GDM1 (cell line): ENCODE measurements around the gene MYO10.
"Not testable (repeated sequence)": the region's sequence is repeated elsewhere in the genome, so short reads cannot be mapped to it uniquely, and the experiment has no call there.

ENCODE experiments used
- DNase-seq: peaks from one replicate; lab custom pipeline; 2025; lab: John Stamatoyannopoulos, UW

Gene MYO10

DNA sequence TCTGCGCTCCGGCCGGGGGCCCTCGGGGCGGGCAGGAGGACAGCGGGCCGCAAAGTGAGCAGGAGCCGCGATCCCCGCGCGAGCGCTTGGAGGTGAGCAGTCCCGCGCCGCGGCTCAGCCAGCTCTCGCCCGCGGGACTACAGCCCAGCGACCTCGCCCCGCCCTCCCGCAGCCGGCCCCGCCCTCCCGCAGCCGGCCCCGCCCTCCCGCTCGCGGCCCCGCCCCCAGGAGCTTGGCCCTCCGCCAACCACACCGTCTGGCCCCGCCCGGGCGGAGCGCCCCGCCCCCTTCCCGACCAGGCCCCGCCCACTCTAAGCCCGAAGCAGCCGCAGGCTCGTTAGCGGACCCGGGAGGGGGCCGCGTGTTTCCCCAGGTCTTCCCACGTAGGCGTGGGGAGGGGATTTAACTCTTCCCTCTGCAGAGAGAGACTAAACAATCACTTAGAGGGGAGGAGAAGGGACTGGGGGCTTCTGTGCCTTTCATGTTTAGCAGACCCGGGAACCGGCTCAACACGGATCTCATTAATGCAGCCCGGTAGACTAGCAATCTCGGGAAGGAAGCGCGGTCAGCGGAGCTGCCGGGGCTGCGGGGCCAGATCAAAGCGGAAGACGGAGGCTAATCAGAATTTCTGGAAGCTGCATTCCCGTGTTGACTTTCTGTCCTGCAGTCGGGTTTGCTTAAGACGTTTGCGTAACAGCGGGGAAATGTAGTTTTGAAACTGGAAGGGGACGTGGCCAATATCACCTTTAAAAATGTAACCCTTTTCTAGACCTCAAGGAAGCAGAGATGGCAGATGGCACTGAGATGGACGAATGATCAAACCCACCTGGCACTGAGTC lies at the start of gene MYO10:
MYO10 (minus strand) TSS at position 139 of the 839 bp plus-strand sequence. CDS start 480 bp downstream, outside the sequence.
- DNase-seq, result peak; percentile 38

DNA sequence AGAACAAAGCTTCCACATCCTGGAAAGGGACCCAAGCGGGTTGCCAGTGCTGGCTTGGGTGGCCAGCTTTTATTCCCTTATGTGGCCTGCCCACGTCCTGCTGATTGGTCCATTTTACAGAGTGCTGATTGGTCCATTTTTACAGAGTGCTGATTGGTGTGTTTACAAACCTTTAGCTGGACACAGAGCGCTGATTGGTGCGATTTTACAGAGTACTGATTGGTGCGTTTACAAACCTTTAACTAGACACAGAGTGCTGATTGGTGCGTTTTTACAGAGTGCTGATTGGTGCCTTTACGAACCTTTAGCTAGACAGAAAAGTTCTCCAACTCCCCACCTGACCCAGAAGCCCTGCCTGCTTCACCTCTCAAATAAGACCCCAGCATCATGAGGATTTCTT lies 49.2 kb upstream of the MYO10 start:
- DNase-seq, result not testable (repeated sequence)

GRCh38 chr5:16983972-16984371 lies 47.9 kb upstream of the MYO10 start:
- DNase-seq, result no peak

DNA sequence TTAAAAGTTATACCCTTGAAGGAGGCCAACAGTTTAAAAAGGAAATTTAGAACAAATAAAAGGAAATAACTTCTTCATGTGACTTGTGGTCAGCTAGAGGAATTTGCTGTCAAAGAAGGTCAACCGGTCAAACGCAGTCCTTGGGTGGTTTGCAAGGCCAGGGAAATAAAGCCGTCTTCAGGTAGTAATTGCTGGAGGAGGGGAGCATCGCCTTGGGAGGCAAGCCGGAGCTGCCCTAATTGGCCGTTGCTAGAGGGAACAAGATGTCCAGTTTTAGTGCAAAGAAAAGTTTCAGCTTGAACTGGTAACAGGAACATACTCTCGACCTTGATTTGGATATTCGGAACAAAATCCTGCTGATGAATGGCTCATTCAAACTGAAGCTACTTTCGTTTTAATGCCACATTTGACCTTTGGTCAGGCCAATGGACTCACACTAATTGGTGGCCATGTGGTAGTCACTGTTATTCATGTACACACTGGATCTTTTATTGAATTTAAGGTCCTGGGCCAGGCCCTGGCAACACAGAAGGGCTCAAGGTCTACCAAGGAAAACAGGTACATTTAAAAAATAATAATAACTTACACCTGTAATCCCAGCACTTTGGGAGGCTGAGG lies 47.0 kb upstream of the MYO10 start:
- no peak for DNase-seq

DNA sequence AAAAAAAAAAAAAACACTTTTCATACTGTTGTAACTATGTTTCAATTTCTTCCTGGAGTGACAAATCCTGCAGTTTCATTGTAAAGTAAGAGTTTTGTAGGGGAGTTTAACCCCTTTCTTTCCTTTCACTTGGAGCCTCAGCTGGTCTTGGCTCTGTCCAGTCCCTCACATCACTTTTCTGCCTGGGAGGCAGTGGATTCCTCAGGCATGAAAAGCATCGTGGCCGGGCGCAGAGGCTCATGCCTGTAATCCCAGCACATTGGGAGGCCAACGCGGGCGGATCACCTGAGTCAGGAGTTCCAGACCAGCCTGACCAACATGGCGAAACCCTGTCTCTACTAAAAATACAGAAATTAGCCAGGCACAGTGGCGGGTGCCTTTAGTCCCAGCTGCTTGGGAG lies 45.6 kb upstream of the MYO10 start:
- DNase-seq, result no peak

- DNase-seq, result no peak
These were observed 44.9 kb upstream of the MYO10 start for GRCh38 chr5:16980983-16981382.

- no peak for DNase-seq
These were observed 42.2 kb upstream of the MYO10 start for GRCh38 chr5:16978296-16978695.

DNA sequence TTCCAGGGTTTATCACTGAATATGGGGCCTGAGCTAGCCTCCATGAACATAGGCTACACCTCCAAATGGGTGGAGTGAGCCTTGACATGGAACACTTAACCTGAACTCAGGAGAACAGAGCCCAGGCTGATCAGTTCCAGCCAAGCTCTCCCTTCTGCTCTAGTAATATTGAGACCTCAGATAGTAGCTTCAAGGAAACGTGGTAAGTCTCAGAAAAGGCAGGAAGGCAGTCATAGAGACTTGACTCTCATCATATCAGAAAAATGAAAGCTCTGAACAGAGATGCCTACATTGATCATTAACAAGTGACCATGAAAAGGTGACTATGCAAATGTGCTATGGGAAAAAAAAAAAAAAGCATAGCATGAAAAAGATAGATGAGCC lies 40.5 kb upstream of the MYO10 start:
- no peak for DNase-seq

GRCh38 chr5:16975950-16976624 lies 40.0 kb upstream of the MYO10 start:
- no peak for DNase-seq

GRCh38 chr5:16974981-16975380 lies 38.9 kb upstream of the MYO10 start:
- no peak for DNase-seq

DNA sequence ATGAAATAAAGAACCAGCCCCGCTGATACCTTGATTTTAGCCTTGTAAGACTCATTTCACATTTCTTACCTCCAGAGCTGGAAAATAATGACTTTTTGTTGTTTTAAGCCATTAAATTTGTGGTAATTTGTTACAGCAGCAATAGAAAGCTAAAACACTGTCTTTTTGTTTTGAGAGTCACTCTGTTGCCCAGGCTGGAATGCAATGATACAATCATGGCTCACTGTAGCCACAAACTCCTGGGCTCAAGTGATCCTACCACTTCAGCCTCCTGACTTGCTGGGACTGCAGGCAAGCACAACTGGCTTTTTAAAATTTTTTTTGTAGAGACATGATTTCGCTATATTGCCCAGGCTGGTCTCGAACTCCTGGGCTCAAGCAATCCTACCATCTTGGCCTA lies 34.7 kb upstream of the MYO10 start:
- DNase-seq, result no peak

DNA sequence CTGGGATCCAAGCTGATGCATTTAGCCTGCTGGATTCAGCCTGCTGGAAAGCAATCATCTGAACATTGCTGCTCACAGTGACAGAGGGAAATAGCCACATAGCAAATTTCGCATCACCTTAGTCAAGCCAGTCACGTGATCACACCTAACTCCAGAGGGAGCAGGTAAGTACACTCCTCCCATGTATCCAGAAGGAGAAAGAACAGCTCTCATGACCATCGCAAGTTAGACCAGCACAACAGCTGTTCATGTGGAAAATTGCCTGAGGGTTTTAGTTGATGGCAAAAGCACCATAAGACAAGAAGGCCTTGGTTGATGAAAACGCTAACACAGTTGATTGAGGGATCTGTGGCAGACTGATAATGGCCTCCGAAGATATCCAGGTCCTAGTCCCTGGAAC lies 34.2 kb upstream of the MYO10 start:
- DNase-seq, result no peak

GRCh38 chr5:16965581-16965980 lies 29.5 kb upstream of the MYO10 start:
- no peak for DNase-seq

GRCh38 chr5:16963821-16964220 lies 27.7 kb upstream of the MYO10 start:
- no peak for DNase-seq

GRCh38 chr5:16961131-16961530 lies 25.0 kb upstream of the MYO10 start:
- DNase-seq, result no peak

- DNase-seq, result no peak
These were observed 21.5 kb upstream of the MYO10 start for GRCh38 chr5:16957304-16958196.

- DNase-seq, result no peak
These were observed 17.6 kb upstream of the MYO10 start for GRCh38 chr5:16953729-16954128.

DNA sequence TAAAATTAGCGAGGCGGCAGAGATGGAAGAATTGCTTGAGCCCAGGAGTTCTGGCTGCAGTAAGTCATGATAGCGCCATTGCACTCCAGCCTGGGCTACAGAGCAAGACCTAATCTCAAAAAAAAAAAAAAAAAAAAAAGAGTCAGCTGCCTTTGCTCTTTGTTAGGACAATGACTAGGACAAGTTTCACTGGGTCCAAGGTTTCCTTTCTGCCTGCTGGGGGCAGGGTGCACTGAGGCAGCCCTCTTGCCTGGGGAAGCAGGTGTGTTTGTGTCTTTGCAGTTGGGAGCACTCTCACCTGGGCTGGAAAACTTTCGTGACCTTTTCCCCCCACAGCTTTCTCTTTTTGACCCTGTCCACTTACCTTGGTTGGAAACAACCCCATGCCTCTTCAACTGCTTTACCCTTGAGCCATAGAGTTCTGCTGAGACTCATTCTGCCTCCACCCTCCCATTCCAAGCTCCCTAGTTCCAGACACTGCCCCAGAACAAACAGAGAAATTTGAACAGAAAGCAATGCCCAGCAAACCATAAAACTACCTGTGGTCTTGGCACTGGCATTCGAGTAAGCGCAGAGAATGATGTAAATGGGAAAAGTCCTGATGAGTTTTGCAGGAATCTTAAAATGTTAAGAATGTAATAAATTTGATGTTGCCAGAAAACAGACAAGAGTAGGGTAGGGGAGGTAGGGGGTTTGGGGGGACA lies 17.0 kb upstream of the MYO10 start:
- DNase-seq, result no peak

DNA sequence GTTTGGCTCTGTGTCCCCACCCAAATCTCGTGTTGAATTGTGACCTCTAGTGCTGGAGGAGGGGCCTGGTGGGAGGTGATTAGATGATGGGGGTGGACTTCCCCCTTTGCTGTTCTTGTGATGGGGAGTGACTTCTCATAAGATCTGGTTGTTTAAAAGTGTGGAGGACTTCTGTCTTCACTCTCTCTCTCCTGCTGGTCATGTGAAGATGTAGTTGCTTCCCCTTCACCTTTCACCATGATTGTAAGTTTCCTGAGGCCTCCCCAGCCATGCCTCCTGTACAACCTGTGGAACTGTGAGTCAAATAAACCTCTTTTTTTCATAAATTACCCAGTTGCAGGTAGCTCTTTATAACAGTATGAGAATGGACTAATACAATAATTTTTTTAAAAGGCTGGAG lies 10.6 kb upstream of the MYO10 start:
- no peak for DNase-seq

DNA sequence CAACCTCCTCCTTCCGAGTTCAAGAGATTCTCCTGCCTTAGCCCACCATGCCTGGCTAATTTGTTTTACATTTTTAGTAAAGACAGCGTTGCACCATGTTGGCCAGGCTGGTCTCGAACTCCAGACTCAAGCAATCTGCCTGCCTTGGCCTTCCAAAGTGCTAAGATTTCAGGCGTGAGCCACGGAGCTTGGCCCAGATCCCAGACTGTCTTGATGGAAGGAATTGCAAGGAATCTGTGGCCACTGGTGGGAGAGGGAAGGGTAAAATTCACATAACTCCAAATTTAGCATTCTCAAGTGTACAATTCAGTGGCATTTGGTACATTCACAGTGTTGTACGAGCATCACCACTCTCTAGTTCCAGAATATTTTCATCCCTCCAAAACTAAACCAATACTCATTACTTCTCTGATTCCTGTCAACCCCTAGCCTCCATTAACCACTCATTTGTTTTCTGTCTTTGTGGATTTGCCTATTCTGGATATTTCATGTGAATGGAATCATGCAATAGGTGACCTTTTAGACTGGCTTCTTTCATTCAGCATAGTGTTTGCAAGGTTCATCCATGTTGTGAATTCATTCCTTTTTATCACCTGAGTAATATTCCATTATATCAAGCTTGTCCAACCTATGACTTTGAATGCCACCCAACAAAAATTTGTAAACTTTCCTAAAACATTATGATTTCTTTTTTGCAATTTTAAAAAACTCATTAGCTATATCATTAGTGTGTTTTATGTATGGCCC lies 8.9 kb upstream of the MYO10 start:
- DNase-seq, result no peak
